Neural progenitor cell (in vitro differentiated cells): Measurements from ENCODE around the gene SHOC2.

Source experiments
- EZH2 ChIP-seq: fragments of 200-600 bp; sonication (generic); IDR thresholded peaks from 2 replicates; pipeline ENCODE4 v1.6.1; 2017; ENCODE audit warnings: antibody characterized with exemption, mild to moderate bottlenecking, moderate library complexity
- EZH2phosphoT487 ChIP-seq: fragments of 200-600 bp; sonication (generic); IDR thresholded peaks from 2 replicates; pipeline ENCODE4 v1.6.1; 2017; ENCODE audit warnings: antibody characterized with exemption
- TF ChIP-seq, protein P1 (sequence below): fragments of 200-600 bp; sonication (generic); IDR thresholded peaks from 2 replicates; pipeline ENCODE4 v1.5.1; 2017; ENCODE audit warnings: antibody characterized with exemption, mild to moderate bottlenecking

DNA sequence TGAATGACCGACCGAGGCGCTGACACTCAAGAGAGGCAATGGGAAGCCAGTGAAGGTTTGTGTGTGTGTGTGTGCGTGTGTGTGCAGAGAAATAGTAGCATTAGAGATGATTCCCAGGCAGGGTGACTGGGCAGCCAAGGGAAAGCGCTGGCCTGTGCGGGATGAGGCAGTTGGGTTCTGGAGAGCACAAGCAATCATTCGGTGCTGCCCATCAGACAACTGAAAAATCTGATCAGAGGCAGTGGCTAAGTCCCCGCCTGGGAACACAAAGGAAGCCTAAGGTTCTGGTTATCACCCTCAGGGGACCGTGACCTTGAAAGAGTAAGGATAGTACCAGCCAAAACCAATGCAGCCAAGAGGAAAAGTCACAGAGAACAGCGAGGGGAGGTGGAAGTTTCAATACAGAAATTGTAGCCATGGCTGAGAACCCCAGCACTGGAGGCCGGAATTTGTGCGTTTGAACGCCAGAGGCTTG lies 48.5 kb upstream of the SHOC2 start:
- TF ChIP-seq, protein P1, sequence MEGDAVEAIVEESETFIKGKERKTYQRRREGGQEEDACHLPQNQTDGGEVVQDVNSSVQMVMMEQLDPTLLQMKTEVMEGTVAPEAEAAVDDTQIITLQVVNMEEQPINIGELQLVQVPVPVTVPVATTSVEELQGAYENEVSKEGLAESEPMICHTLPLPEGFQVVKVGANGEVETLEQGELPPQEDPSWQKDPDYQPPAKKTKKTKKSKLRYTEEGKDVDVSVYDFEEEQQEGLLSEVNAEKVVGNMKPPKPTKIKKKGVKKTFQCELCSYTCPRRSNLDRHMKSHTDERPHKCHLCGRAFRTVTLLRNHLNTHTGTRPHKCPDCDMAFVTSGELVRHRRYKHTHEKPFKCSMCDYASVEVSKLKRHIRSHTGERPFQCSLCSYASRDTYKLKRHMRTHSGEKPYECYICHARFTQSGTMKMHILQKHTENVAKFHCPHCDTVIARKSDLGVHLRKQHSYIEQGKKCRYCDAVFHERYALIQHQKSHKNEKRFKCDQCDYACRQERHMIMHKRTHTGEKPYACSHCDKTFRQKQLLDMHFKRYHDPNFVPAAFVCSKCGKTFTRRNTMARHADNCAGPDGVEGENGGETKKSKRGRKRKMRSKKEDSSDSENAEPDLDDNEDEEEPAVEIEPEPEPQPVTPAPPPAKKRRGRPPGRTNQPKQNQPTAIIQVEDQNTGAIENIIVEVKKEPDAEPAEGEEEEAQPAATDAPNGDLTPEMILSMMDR: no peak
- TF ChIP-seq EZH2phosphoT487 (no peak), EZH2 (no peak)
